GM12874 (cell line): ENCODE results near the gene PRSS50.

ENCODE experiments used
- CTCF ChIP-seq: IDR thresholded peaks from 2 replicates; pipeline ENCODE4 v1.5.1; 2011; ENCODE audit warnings: low read depth, mild to moderate bottlenecking, control low read depth, low read length, moderate library complexity; ENCODE audit not compliant: insufficient read depth

The PRSS50 gene

DNA sequence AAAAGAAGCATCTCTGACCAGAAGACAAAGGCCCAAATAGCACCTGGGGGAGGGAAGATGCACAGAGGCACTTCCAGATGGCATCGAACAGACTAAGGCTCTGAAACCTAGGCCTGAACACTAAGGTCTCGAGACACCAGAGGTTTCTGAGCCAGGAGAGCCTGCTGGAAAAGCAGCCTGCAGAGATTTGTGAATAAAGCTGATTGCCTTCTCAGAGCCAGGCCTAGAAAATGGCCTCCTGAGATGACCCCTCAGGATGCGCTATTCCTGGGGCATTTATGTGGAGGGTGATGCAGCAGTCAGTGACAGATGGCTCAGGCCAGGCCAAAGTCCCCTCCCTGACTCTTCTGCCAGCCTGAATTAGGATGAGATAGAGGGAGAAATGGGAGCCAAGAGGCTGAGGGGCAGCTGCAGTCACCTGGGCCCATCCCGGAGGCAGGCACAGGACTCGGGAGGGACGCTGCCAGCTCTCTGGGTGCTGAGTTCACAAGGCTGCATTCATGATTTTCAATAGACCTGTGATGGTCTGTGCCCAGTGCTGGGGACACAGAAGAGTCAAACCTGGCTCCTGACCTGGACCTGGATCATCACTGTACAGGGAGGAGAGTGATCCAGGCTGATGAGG lies 6.9 kb downstream of the PRSS50 start:
- no peak for TF ChIP-seq CTCF

- TF ChIP-seq CTCF, result no peak
Observed at GRCh38 chr3:46710229-46710628, 7.4 kb downstream of the PRSS50 start.

DNA sequence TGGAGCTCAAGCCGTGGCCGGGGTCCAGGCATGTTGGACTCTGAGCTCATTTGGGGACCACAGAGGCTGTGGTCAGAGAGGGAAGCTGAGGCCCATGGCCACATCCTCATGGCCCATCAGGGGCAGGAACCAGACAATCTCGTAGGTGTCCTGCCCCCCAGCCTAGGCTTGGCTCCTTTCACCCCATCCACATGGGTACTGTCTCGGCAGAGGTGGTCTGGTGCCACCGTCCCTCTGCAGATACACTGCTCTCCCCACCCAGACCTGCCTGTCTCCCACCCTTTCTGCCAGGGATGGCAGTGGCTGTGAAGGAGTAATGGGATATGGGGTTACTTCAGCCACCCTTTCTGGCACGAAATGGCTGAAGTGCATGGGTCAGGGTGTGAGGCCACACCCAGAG lies 7.9 kb downstream of the PRSS50 start:
- TF ChIP-seq CTCF, result no peak

DNA sequence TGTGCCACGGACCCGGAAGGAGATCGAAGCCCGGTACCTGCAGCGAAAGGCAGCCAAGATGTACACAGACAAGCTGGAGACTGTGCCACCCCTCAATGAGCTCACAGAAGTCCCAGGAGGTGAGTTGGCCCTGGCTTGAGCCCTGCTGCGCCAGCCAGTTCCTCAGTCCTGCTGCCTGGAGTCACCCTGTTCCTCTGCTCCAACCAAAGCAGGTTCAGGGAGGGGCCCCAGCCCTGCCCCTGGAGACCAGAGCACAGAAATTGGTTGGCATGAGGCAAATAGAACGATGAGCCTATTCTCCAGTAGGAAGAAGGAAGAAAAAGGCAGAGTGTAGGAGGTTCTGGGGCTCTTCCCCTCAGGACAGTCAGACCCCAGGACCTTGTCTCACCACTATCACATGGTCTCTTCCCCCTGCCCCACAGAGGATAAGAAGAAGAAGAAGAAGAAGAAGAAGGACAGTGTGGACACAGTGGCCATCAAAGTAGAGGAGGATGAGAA lies 8.5 kb downstream of the PRSS50 start:
- no peak for TF ChIP-seq CTCF

DNA sequence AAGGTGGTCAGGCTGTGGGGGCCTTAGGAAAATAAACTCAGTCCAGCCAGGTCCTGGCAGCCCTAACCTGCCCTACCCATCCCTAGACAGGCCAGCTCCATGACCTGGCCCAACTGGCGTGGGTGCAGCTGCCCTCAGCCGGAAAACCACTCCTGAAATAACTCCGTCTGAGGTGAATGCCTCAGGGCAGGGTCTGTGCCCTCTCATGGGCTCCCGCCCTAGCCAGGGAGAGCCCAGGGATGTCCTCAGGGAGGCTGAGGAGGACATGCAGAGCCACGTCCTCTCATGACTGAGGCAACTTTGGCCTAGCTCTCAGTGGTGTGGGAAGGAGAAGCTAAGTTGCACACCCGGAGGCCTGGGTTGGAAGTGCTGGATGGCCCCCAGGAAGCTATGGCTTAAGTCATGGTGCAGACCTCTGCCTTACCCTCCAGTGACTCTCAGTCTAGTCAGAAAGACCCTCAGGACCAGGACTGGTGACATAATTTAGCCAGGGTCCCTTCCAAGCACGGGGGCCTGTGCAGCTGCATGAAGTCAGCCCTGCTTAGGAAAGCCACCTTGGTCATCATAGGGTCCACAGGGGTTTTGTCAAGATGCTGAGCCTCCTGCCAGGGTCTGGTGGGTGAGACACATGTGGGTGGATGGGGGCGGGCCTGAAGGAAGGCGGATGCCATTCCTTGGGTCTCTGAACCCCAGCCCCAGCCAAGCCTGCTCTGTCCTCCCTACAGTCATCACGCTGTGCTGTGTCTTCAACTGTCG lies 9.1 kb downstream of the PRSS50 start:
- TF ChIP-seq CTCF, result 0 out of 2 replicates have a peak, but pooled peaks have one; percentile 3

DNA sequence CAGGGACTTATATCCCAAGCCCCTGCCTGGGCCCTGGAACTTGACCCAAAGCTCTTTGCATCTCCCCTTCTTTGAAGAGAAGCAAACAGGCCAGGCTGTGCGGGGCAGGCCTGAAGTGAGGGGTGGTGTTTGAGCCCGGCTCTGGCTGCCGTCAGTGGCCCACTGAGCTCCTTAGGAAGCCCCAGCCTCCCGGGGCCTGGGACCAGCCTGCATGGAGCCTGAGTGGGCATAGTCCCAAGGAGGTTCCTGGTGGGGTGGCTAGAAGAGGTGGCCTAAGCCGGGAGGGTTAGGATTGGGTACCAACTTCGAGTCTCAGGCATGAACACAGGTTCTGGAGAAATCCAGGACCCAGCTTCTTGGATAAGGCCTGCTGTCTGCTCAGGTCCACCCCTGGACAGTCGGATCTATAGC lies 10.1 kb downstream of the PRSS50 start:
- no peak for TF ChIP-seq CTCF

- TF ChIP-seq CTCF, result no peak
Observed at GRCh38 chr3:46706771-46707582, 10.7 kb downstream of the PRSS50 start.
